Measurements from ENCODE around the gene HINT1.
A peak's percentile ranks its signal among the peaks of the same experiment; 100 is the strongest.
"Not testable (repeated sequence)": the region's sequence is repeated elsewhere in the genome, so short reads cannot be mapped to it uniquely, and the experiment has no call there.

Gene HINT1

DNA sequence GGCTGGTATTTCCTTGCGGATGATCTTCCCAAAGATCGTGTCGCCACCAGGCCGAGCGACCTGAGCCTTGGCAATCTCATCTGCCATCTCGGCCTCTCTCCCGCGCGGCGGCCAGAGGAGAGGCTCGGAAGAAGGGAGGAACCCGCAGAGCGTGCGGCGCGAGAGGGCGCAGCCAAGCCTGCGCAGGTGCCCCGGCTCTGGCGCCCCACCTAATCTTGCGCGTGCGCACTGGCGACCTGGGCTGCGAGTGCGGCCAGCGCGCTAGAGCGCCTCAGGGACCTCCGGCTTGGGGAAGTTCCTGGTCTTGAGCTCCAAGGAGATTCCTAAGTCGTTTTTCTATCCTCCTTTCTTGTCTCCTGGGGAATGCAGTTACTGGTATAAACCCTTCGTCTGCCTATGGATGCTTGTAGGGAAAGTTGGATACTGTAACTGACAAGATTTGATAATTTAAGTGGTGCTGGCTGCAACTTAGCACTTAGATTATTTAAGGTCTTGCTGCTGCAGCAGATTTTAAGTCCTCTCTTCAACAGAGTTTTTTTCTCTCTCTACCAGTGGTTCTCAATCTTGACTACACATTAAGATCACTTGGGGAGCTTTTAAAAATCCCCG, at the start of gene HINT1:
HINT1 (minus strand) TSS at position 138 of the 609 bp plus-strand sequence; CDS start at position 87, 51 bp downstream.
- DNase-seq: peak; percentile 87 to 88

DNA sequence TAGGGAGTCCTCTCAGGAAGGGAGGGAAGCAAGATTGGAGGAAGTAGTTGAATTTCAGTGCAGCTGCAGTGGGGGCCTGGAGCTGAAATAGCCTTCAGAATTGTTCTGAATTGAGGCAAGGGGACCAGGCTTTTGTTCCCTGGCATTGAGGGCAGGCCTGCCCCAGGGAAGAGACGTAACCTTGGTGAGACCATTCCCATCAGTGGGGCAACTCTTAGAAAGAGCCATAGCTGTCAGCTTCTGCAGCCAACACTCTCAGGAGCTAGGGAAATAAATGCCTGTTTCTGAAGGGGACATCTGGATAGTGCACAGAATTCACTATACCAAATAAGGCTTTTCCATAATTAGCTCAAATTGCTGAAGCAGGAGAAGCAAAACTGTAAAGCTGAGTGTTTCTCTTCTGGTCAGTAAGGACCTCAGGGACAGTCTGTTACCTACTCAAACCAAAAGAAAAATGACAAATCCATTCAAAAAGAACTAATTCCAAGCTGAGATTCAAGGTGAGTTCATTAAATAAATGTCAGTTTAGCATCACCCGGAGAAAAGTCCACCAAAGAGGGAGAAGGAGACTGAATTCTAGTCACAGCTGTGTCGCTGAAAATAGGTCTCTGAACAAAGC, 49.7 kb upstream of the HINT1 start:
- DNase-seq: no peak

- peak in 1 of 2 experiments; percentile 18 for DNase-seq
Observed at GRCh38 chr5:131212471-131213021, 47.5 kb upstream of the HINT1 start.

- no peak for DNase-seq
Observed at GRCh38 chr5:131211669-131212068, 46.6 kb upstream of the HINT1 start.

DNA sequence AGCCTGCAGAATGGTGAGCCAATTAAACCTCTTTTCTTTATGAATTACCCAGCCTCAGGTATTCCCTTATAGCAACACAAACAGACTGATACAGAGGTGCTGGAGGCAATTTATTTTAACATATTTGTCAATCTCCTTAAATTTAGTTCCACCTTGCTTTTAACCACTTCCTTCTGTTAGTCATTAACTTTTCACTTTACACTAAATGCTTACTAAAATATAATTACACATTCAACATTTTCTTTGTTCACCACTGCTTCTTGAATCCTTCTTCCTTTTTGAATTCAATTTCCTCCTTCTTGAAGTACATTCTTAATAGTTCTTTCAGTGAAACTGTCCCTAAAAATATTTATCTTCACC, 45.1 kb upstream of the HINT1 start:
- DNase-seq: peak in 1 of 2 experiments; percentile 36

GRCh38 chr5:131209506-131210150, 44.6 kb upstream of the HINT1 start:
- peak; percentile 95 to 96 for DNase-seq

- no peak for DNase-seq
Observed at GRCh38 chr5:131209175-131209505, 44.1 kb upstream of the HINT1 start.

DNA sequence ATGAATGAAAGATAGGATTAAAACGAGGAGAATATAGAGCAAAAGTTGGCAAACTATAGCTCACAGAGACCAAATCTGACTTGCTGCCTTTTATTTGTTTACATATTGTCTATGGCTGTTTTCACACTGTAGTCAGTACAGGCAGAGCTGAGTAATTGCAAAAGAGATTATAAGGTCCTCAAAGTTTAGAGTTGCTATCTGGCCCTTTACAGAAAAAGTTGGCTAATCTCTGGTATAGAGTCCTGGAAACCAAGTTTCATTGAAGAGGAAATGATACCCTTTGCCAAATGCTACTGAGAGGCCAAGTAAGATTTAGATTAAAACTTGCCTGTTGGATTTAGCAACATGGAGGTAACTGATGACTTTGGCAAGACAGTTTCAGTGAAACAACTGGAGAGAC, 41.7 kb upstream of the HINT1 start:
- no peak for DNase-seq

- DNase-seq: no peak
Observed at GRCh38 chr5:131206061-131206460, 41.0 kb upstream of the HINT1 start.

DNA sequence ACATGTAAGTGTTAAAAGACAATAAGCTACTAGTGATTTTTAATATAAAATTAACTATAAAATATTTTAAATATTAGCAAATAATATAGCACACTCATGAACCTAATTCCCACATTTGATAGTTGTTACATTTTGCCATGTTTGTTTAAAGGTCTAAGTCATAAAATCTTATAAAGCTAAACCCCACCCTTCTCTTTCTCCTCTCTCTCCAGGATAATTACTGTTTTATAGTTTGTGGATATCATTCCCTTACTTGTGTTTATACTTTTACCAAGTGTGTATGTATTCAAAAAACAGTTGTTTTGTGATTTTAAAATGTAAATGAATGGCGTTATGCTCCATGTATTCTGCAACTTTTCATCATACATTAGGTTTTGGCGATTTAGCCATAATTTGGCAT, 39.9 kb upstream of the HINT1 start:
- no peak for DNase-seq

- no peak for DNase-seq
Observed at GRCh38 chr5:131200560-131200959, 35.5 kb upstream of the HINT1 start.

- DNase-seq: no peak
Observed at GRCh38 chr5:131198625-131199024, 33.6 kb upstream of the HINT1 start.

DNA sequence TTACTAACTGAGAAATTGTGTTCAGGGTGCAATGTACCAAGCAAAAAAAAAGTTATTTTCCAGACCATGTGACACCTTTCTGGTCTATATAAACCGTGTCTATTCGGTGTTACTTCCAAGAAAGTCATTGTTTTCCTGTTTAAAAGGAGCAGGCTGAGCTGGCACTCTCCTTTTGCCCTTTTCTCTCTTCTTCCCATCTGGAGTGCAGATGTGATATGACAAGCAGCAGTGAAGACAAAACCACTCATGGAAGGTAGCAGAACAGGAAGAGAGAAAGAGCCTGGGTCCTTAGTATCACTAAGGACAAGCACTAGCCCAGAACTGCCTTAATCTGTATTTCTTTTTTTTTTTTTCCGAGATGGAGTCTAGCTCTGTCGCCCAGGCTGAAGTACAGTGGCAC, 31.3 kb upstream of the HINT1 start:
- no peak for DNase-seq

DNA sequence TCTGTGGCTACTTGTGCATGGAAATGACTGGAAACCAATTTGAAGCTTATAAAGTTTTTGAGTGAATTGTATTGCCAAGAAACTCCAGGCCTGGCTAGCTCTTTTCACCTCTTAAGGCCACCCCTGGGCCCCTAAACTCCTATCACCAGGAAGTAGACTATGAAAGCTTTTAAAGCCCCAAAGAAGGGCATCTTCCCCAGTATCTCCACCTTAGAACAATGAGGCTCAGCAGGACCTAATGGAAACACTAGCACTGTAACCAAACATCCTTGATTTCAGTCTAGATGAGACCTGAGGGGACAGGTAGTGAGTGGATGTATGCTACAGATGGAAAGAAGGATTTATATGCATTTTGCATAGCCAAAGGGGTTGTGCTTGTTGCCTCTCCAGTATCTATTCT, 30.6 kb upstream of the HINT1 start:
- no peak for DNase-seq

- DNase-seq: no peak
Observed at GRCh38 chr5:131194725-131195124, 29.7 kb upstream of the HINT1 start.

- not testable (repeated sequence) for DNase-seq
Observed at GRCh38 chr5:131193897-131194296, 28.8 kb upstream of the HINT1 start.

- no peak for DNase-seq
Observed at GRCh38 chr5:131193106-131193505, 28.1 kb upstream of the HINT1 start.

GRCh38 chr5:131186561-131187256, 21.7 kb upstream of the HINT1 start:
- DNase-seq: no peak

GRCh38 chr5:131185523-131186104, 20.6 kb upstream of the HINT1 start:
- no peak for DNase-seq

- no peak for DNase-seq
Observed at GRCh38 chr5:131182839-131183238, 17.8 kb upstream of the HINT1 start.

- no peak for DNase-seq
Observed at GRCh38 chr5:131180407-131180806, 15.4 kb upstream of the HINT1 start.

DNA sequence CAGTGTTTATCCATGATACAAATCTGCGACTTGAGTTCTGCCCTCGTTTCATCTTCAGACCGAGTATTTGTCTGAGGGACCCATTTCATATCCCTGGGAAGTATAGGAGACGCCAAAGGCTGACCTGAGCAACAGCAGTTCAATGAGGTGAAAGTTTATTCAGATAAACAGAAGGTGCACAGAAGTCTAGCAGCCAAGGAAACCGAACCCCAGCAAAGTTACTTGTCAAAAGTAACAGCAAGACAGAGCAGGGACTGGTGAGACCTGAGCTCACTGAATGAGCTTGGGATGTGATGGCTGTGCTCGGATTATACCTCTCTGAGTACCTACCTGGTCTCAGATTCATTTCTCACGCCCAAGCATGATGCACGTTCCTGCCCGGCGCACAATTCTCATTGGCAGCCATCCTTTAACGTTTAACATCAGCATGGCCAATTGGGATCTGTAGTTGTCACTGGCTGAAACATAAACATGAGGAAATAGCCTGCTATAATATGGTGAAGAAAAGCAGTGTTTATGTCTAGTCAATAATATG, 6.3 kb upstream of the HINT1 start:
- DNase-seq: no peak
